GM19099 (cell line): ENCODE measurements around the gene EFCAB13.

Source experiments
- POLR2A ChIP-seq: IDR thresholded peaks from 3 replicates; pipeline ENCODE4 v1.6.1; 2011; ENCODE audit warnings: low read depth; ENCODE audit not compliant: insufficient read length; ENCODE audit errors: extremely low read depth

Gene EFCAB13

GRCh38 chr17:47423406-47424295, 99.9 kb downstream of the EFCAB13 start:
- TF ChIP-seq POLR2A: no peak

- TF ChIP-seq POLR2A: no peak
These were observed 104.2 kb downstream of the EFCAB13 start for GRCh38 chr17:47427985-47428384.

GRCh38 chr17:47465165-47465564, 141.4 kb downstream of the EFCAB13 start:
- TF ChIP-seq POLR2A: no peak

GRCh38 chr17:47470836-47471235, 147.1 kb downstream of the EFCAB13 start:
- no peak for TF ChIP-seq POLR2A
